Adrenal gland (tissue), 12 donors: ENCODE results near the gene INO80C. TPM values are rescaled to one million over a fixed set of nuclear protein-coding genes. Genes with fewer than 3 reads are reported as not detected.

Experiments
- DNase-seq, 7 donors: peaks; one replicate each; pipeline ENCODE4 v3.0.0-alpha.2; 2019 to 2020
- H3K27ac ChIP-seq, 5 donors: fragments of 200-600 bp; sonication (generic) in 4 of 5; 1 replicate in 3 of 5; 2 replicates in 2 of 5; pipeline versions ENCODE4 v1.5.1 to v1.8.0; 2016 to 2020; ENCODE audit warnings: mild to moderate bottlenecking in 1 of 5
- H3K27me3 ChIP-seq: fragments of 200-600 bp; 2 replicates; pipeline ENCODE4 v1.8.0; 2021
- H3K36me3 ChIP-seq, 2 donors: fragments of 200-600 bp; replicated peaks in 1 of 2; 1 replicate in 1 of 2; 2 replicates in 1 of 2; pipeline versions ENCODE4 v1.5.1 to v1.8.0; 2018 to 2022
- H3K4me1 ChIP-seq, 2 donors: fragments of 200-600 bp; replicated peaks in 1 of 2; 1 replicate in 1 of 2; 2 replicates in 1 of 2; pipeline versions ENCODE4 v1.5.1 to v1.8.0; 2018 to 2021
- H3K4me3 ChIP-seq, 4 donors: fragments of 200-600 bp; sonication (generic) in 3 of 4; one replicate each; pipeline ENCODE4 v1.5.1; 2016 to 2018
- H3K9me3 ChIP-seq, 3 donors: fragments of 200-600 bp; sonication (generic) in 1 of 3; replicated peaks in 1 of 3; 1 replicate in 2 of 3; 2 replicates in 1 of 3; pipeline versions ENCODE4 v1.5.1 to v1.8.0; 2016 to 2021
- POLR2A ChIP-seq, 2 donors: fragments of 450-650 bp; IDR thresholded peaks; one replicate each; pipeline ENCODE4 v1.6.1; 2017; ENCODE audit warnings: antibody characterized with exemption in 2 of 2, mild to moderate bottlenecking in 2 of 2, moderate library complexity in 1 of 2
- WGBS, 4 donors: extraction: QIAGEN DNeasy Blood & Tissue Kit in 2 of 4; methylation state at CpG; one replicate each; pipeline versions ENCODE4 v1.1.5 to v1.1.7; 2013 to 2017; 5-methylcytosine and 5-hydroxymethylcytosine counted together
- intact Hi-C, 2 donors: fragments of 100-400 bp; cut with DNase I; formaldehyde crosslinking; loops; one replicate each; pipeline versions ENCODE4 v1.14.1 to v1.15.0; 2022 to 2023
- polyA plus RNA-seq, 3 donors: library from polyadenylated mRNA; stranded (reverse); fragments of 200-250 nt in 2 of 3; fragments of 350-450 nt in 1 of 3; fragmentation: Illumina TruSeq in 1 of 3; extraction: RNeasy Lipid Tissue Mini Kit (QIAGEN cat#74804) in 1 of 3; gene quantifications; one replicate each; pipeline ENCODE4 v1.2.3, GENCODE V29; 2013 to 2014
- total RNA-seq, 9 donors: library from RNA; depleted of rRNA in 4 of 9; stranded (reverse); fragments of >200 nt in 4 of 9; fragments of 120-200 nt in 1 of 9; fragmentation: NEBNext Ultra II Directional in 1 of 9; extraction: Animal tissue kit (Norgen Biotek cat#: 25700) in 1 of 9; gene quantifications; one replicate each; pipeline versions ENCODE4 v1.1.0 to v1.2.4, GENCODE V29; 2013 to 2023
- TF ChIP-seq, protein P1 (sequence below), 6 experiments: fragments of 450-650 bp in 4 of 6; fragments of 200-600 bp in 2 of 6; sonication (generic) in 1 of 6; IDR thresholded peaks; 1 replicate in 5 of 6; 2 replicates in 1 of 6; pipeline versions ENCODE4 v1.5.1 to v1.8.0; 2016 to 2021; ENCODE audit warnings: antibody characterized with exemption in 6 of 6, mild to moderate bottlenecking in 2 of 6, moderate library complexity in 1 of 6
- donor health status: healthy with polysubstance abuse.
- donor health status: Bipolar disorder and iron deficiency.
- donor health status: DM: yes; HTN: yes; CAD: no.
- donor health status: DM: no; HTN: no; CAD: no.
- donor health status: DM: no; HTN: no; CAD: no.
- donor health status: DM: yes; HTN: yes; CAD: no.

INO80C gene
- total and polyA plus RNA-seq, 12 donors, result 3.6 to 29.6 (median 19.6) TPM

DNA sequence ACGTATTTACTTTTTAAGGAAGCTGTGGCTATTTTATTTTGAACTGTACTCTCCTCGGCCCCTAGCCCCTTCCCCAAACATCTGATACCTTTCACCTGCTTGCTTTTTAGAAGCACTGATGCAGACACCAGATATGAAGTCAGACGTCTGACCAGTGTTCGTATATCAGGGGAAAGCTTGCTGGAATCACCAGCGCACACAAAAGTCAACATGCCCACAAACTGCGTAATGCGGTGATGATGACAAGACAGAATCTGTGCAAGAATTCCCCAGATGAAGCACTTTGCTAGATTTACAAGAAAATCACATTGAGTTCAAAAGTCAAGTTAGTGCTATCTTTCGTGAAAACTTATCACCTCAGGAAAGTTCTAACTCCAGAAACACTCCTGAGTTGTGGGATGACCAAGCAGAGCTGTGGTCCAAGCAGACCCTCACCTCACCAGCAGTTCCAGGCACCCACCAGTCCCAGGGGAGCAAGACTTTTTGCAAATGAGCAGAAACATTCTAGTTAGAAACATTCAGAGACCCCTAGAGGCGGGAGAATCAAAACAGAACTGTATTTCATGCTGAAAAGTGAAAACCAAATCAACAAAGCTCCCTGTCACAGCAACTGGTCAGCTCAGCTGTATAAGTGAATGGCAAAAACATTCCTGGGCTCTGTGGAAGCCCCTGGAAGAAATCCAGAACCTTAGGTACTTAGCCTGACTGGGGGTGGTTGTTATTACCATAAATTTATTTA is 55.7 kb downstream of the INO80C start:
- intact Hi-C loops, result no loop called here
- no peaks in the 10 kb centered on the region for H3K27me3 ChIP-seq
- H3K27ac ChIP-seq, result no peak overlapping the region
- H3K4me1 ChIP-seq, result no peaks in the 10 kb centered on the region
- DNase-seq, result no peak
- no peaks in the 10 kb centered on the region for H3K9me3 ChIP-seq
- TF ChIP-seq, protein P1, sequence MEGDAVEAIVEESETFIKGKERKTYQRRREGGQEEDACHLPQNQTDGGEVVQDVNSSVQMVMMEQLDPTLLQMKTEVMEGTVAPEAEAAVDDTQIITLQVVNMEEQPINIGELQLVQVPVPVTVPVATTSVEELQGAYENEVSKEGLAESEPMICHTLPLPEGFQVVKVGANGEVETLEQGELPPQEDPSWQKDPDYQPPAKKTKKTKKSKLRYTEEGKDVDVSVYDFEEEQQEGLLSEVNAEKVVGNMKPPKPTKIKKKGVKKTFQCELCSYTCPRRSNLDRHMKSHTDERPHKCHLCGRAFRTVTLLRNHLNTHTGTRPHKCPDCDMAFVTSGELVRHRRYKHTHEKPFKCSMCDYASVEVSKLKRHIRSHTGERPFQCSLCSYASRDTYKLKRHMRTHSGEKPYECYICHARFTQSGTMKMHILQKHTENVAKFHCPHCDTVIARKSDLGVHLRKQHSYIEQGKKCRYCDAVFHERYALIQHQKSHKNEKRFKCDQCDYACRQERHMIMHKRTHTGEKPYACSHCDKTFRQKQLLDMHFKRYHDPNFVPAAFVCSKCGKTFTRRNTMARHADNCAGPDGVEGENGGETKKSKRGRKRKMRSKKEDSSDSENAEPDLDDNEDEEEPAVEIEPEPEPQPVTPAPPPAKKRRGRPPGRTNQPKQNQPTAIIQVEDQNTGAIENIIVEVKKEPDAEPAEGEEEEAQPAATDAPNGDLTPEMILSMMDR (IDR thresholded peaks at IDR 0.05), result no peak
- no peak for TF ChIP-seq POLR2A (IDR thresholded peaks at IDR 0.05)
- no peaks in the 10 kb centered on the region for H3K36me3 ChIP-seq
- WGBS, 4 donors, result 81 to 89% (median 84%) methylated on average over 9 of the region's 9 CpGs
- H3K4me3 ChIP-seq, result no peak overlapping the region

DNA sequence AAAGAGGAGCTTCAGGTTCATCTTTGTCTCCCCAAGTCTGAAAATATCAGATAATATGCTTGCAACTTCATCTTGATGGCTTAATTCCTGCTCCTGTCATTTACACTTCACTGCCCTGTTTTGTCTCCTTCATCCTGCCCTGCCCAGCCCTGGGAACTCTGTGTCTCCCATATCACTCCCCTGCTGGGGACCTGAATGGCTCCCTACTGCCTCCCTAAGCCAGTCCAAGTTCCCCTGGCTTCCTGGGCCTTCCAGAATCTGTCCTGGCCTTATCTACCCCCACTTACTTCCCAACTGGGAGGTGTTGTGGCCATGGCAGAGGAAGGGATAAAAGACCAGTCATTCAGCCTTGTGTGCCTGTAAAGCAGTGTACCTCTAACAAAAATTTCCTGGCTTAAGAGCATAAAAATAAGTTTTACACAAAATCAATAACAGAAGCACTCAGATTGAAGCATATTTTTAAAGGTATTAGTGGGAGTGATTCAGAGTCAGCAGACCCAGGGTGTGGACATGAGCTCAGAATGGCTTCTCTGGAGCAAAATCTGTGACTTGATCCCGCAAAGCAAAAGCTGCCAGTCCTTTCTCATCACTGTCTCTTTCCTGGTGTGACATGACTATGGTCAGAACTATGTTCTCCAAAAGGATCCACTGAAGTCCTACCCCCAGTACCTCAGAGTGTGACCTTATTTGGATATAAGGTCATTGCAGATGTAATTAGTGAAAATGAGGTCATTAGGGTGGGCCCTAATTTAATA is 59.1 kb downstream of the INO80C start:
- TF ChIP-seq, protein P1 (IDR thresholded peaks at IDR 0.05), result no peak
- TF ChIP-seq POLR2A (IDR thresholded peaks at IDR 0.05), result no peak
- intact Hi-C loops, result no loop called here
- peaks cover 0 to 18% (median 0%) of the 10 kb centered on the region in 3 donors for H3K9me3 ChIP-seq
- no peaks in the 10 kb centered on the region for H3K4me1 ChIP-seq
- no peak for DNase-seq
- WGBS, 4 donors, result 96 to 100% (median 100%) methylated on average over 1 of the region's 1 CpG
- H3K36me3 ChIP-seq, result no peaks in the 10 kb centered on the region
- no peak overlapping the region for H3K4me3 ChIP-seq
- no peaks in the 10 kb centered on the region for H3K27me3 ChIP-seq
- no peak overlapping the region for H3K27ac ChIP-seq

DNA sequence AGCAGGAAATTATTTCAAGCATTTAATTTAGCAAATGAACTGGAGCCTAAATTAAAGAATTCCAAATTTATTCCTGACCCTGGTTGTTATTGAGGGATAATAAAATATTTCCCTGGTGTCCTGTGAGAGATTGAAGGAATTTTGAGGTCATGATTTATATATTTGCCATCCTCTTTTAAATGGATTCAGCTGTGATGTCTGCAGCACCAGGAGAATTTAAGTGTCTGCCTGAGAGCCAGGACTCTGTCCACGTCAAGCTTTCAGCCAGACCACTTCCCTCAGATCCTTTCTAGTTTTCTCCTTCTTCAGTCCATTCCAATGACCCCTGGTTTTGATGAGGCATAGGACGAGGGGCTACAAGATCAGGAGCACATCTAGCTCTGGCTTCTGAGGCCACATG is 59.9 kb downstream of the INO80C start:
- H3K9me3 ChIP-seq, result peaks cover 0 to 18% (median 0%) of the 10 kb centered on the region in 3 donors
- TF ChIP-seq POLR2A (IDR thresholded peaks at IDR 0.05), result no peak
- TF ChIP-seq, protein P1 (IDR thresholded peaks at IDR 0.05), result no peak
- no peak overlapping the region for H3K4me3 ChIP-seq
- 67 to 87% (median 77%) methylated on average over 2 of the region's 2 CpGs for WGBS, 4 donors
- H3K36me3 ChIP-seq, result no peaks in the 10 kb centered on the region
- no peaks in the 10 kb centered on the region for H3K27me3 ChIP-seq
- no peaks in the 10 kb centered on the region for H3K4me1 ChIP-seq
- intact Hi-C loops, result no loop called here
- H3K27ac ChIP-seq, result no peak overlapping the region
- no peak for DNase-seq

DNA sequence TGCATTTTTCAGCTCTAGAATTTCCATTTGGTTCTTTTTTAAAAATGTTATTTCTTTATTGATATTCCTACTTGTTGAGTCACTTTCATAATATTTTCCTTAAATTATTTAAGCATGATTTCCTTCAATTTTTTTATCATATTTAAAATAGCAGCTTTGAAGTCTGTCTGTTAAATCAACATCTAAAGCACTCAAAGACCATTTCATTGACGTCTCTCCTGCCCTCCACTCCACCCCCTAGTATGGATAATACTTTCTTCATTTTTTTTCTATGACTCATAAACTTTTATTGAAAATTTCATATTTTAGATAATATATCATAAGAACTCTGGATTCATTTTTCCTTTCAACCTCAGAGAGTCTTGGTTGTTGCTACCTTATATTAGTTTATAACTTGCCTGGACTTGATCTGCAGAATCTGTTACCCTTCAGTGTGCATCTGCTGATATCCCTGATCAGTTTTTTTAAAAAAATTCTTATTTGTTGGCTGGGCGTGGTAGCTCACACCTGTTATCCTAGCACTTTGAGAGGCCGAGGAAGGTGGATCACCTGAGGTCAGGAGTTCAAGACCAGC is 61.6 kb downstream of the INO80C start:
- Histone ChIP-seq H3K4me1 (no peaks in the 10 kb centered on the region), H3K9me3 (peaks cover 0 to 18% (median 0%) of the 10 kb centered on the region in 3 donors), H3K27me3 (no peaks in the 10 kb centered on the region), H3K4me3 (no peak overlapping the region), H3K27ac (no peak overlapping the region), H3K36me3 (no peaks in the 10 kb centered on the region)
- TF ChIP-seq, protein P1 (IDR thresholded peaks at IDR 0.05), result no peak
- no peak for TF ChIP-seq POLR2A (IDR thresholded peaks at IDR 0.05)
- WGBS, 4 donors, result 61 to 75% (median 72%) methylated on average over 3 of the region's 3 CpGs
- intact Hi-C loops, result no loop called here
- no peak for DNase-seq
